HEK293 (cell line): ENCODE measurements around the gene SGMS1.

Source experiments
- CTCF ChIA-PET: fragments of 350-600 bp; formaldehyde crosslinking; extraction: SDS; loops from one replicate; lab custom pipeline; 2021; ENCODE audit warnings: antibody characterized with exemption; lab: Yijun Ruan, JAX
- POLR2A ChIA-PET: fragments of 300-600 bp; formaldehyde crosslinking; extraction: SDS; loops from one replicate; lab custom pipeline; 2020; ENCODE audit warnings: antibody characterized with exemption, inconsistent platforms; lab: Yijun Ruan, JAX
- H3K27ac ChIP-seq: fragments of 200-500 bp; sonication (Bioruptor generic); 2 replicates; pipeline ENCODE4 v1.5.1; 2014; ENCODE audit warnings: low read depth, low read length, control low read depth, inconsistent platforms; ENCODE audit errors: extremely low read depth
- H3K36me3 ChIP-seq, 2 experiments: fragments of 200-500 bp in 1 of 2; sonication (Bioruptor generic) in 1 of 2; 1 replicate in 1 of 2; 2 replicates in 1 of 2; pipeline ENCODE4 v1.5.1; 2014 to 2017; ENCODE audit warnings: inconsistent platforms in 2 of 2, low read length in 2 of 2; ENCODE audit not compliant: control insufficient read depth in 2 of 2, insufficient read depth in 1 of 2
- H3K4me1 ChIP-seq: fragments of 200-500 bp; sonication (Bioruptor generic); 2 replicates; pipeline ENCODE4 v1.5.1; 2014; ENCODE audit warnings: mild to moderate bottlenecking, low read length, inconsistent platforms; ENCODE audit not compliant: control insufficient read depth, insufficient read depth
- H3K4me3 ChIP-seq: 2 replicates; pipeline ENCODE4 v1.5.1; 2011; ENCODE audit warnings: low read depth, mild to moderate bottlenecking, control low read depth, low read length, moderate library complexity
- H3K9me3 ChIP-seq: fragments of 200-500 bp; sonication (Bioruptor generic); 2 replicates; pipeline ENCODE4 v1.5.1; 2014; ENCODE audit warnings: low read depth, low read length, inconsistent platforms; ENCODE audit not compliant: control insufficient read depth, insufficient read depth
- GLIS2 ChIP-seq: fragments of 450-650 bp; formaldehyde crosslinking; IDR thresholded peaks from 2 replicates; pipeline ENCODE4 v1.5.1; 2016; ENCODE audit warnings: missing biosample characterization, missing genetic modification characterization
- HOXD13 ChIP-seq: sonication (generic); formaldehyde crosslinking; IDR thresholded peaks from 2 replicates; pipeline ENCODE4 v1.8.0; 2022; ENCODE audit warnings: missing genetic modification reagents, borderline replicate concordance
- OSR2 ChIP-seq: fragments of 450-650 bp; formaldehyde crosslinking; IDR thresholded peaks from 2 replicates; pipeline ENCODE4 v1.5.1; 2016; ENCODE audit warnings: missing biosample characterization, missing genetic modification characterization
- OVOL3 ChIP-seq: fragments of 450-650 bp; formaldehyde crosslinking; IDR thresholded peaks from 2 replicates; pipeline ENCODE4 v1.5.1; 2016; ENCODE audit warnings: missing biosample characterization, missing genetic modification characterization
- REPIN1 ChIP-seq: fragments of 450-650 bp; formaldehyde crosslinking; IDR thresholded peaks from 2 replicates; pipeline ENCODE4 v1.5.1; 2017; ENCODE audit warnings: missing biosample characterization, missing genetic modification characterization, low read depth
- ZBTB1 ChIP-seq: fragments of 450-650 bp; formaldehyde crosslinking; IDR thresholded peaks from 2 replicates; pipeline ENCODE4 v1.5.1; 2016; ENCODE audit warnings: missing biosample characterization, missing genetic modification characterization
- ZBTB21 ChIP-seq: fragments of 450-650 bp; formaldehyde crosslinking; IDR thresholded peaks from 2 replicates; pipeline ENCODE4 v1.5.1; 2017; ENCODE audit warnings: missing biosample characterization, missing genetic modification characterization
- ZNF121 ChIP-seq: fragments of 450-650 bp; formaldehyde crosslinking; IDR thresholded peaks from 2 replicates; pipeline ENCODE4 v1.5.1; 2016; ENCODE audit warnings: missing biosample characterization, missing genetic modification characterization
- ZNF19 ChIP-seq: fragments of 450-650 bp; formaldehyde crosslinking; IDR thresholded peaks from 2 replicates; pipeline ENCODE4; 2016; ENCODE audit warnings: missing biosample characterization, missing genetic modification characterization, low read depth
- ZNF324 ChIP-seq: fragments of 450-650 bp; formaldehyde crosslinking; IDR thresholded peaks from 2 replicates; pipeline ENCODE4 v1.5.1; 2016; ENCODE audit warnings: missing biosample characterization, missing genetic modification characterization
- ZNF416 ChIP-seq: fragments of 450-650 bp; formaldehyde crosslinking; IDR thresholded peaks from 2 replicates; pipeline ENCODE4 v1.5.1; 2016; ENCODE audit warnings: missing biosample characterization, missing genetic modification characterization
- ZSCAN30 ChIP-seq: fragments of 450-650 bp; IDR thresholded peaks from 2 replicates; pipeline ENCODE4 v1.5.1; 2018; ENCODE audit warnings: missing biosample characterization, mild to moderate bottlenecking, missing genetic modification characterization, moderate library complexity
- TF ChIP-seq, protein P1 (sequence below): fragments of 450-650 bp; formaldehyde crosslinking; IDR thresholded peaks from 2 replicates; pipeline ENCODE4 v1.5.1; 2017; ENCODE audit warnings: missing biosample characterization, missing genetic modification characterization
- TF ChIP-seq, protein P2 (sequence below): fragments of 450-650 bp; formaldehyde crosslinking; IDR thresholded peaks from 2 replicates; pipeline ENCODE4 v1.5.1; 2016; ENCODE audit warnings: missing biosample characterization, missing genetic modification characterization
- TF ChIP-seq, protein P3 (sequence below): fragments of 450-650 bp; formaldehyde crosslinking; IDR thresholded peaks from 2 replicates; pipeline ENCODE4 v1.5.1; 2016; ENCODE audit warnings: missing biosample characterization, missing genetic modification characterization

SGMS1 gene

GRCh38 chr10:50326757-50327701, 296.7 kb downstream of the SGMS1 start:
- POLR2A ChIA-PET: no interaction called here
- TF ChIP-seq REPIN1 (tag by site-specific recombination): no peak
- peak; percentile 9; the same call in 1 of the 2 replicates for TF ChIP-seq OSR2 (tag by site-specific recombination)
- TF ChIP-seq, protein P1, sequence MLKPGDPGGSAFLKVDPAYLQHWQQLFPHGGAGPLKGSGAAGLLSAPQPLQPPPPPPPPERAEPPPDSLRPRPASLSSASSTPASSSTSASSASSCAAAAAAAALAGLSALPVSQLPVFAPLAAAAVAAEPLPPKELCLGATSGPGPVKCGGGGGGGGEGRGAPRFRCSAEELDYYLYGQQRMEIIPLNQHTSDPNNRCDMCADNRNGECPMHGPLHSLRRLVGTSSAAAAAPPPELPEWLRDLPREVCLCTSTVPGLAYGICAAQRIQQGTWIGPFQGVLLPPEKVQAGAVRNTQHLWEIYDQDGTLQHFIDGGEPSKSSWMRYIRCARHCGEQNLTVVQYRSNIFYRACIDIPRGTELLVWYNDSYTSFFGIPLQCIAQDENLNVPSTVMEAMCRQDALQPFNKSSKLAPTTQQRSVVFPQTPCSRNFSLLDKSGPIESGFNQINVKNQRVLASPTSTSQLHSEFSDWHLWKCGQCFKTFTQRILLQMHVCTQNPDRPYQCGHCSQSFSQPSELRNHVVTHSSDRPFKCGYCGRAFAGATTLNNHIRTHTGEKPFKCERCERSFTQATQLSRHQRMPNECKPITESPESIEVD (tag by site-specific recombination): peak; percentile 57
- H3K4me3 ChIP-seq: no peak overlapping the region
- H3K9me3 ChIP-seq: no peaks in the 10 kb centered on the region
- CTCF ChIA-PET: interaction anchor here (1.6 kb wide), 1 partner anchor 16 kb away, joined by 7 read pairs; no protein-coding TSS in a partner anchor
- H3K27ac ChIP-seq: no peak overlapping the region
- no peaks in the 10 kb centered on the region for H3K36me3 ChIP-seq
- no peaks in the 10 kb centered on the region for H3K4me1 ChIP-seq

DNA sequence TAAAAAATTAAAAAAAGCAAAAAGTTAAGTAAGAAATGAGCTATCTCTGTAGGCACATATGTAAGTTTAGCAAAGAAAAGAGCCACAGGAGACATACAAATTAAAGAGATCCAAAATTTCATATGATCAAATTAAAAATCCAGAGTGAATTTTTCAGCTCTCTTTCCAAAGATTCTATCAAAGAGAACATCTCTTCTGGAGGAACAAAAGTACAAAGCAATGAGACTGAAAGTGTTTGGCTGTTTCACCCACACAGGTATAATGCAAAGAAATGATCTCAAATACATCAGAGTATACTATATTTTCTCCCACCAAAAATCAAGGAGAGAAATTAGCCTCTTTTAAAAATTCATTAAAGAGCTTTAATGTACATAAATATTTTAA, 297.6 kb downstream of the SGMS1 start:
- no peaks in the 10 kb centered on the region for H3K4me1 ChIP-seq
- TF ChIP-seq, protein P2, sequence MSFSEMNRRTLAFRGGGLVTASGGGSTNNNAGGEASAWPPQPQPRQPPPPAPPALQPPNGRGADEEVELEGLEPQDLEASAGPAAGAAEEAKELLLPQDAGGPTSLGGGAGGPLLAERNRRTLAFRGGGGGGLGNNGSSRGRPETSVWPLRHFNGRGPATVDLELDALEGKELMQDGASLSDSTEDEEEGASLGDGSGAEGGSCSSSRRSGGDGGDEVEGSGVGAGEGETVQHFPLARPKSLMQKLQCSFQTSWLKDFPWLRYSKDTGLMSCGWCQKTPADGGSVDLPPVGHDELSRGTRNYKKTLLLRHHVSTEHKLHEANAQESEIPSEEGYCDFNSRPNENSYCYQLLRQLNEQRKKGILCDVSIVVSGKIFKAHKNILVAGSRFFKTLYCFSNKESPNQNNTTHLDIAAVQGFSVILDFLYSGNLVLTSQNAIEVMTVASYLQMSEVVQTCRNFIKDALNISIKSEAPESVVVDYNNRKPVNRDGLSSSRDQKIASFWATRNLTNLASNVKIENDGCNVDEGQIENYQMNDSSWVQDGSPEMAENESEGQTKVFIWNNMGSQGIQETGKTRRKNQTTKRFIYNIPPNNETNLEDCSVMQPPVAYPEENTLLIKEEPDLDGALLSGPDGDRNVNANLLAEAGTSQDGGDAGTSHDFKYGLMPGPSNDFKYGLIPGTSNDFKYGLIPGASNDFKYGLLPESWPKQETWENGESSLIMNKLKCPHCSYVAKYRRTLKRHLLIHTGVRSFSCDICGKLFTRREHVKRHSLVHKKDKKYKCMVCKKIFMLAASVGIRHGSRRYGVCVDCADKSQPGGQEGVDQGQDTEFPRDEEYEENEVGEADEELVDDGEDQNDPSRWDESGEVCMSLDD (tag by site-specific recombination): no peak
- TF ChIP-seq, protein P3, sequence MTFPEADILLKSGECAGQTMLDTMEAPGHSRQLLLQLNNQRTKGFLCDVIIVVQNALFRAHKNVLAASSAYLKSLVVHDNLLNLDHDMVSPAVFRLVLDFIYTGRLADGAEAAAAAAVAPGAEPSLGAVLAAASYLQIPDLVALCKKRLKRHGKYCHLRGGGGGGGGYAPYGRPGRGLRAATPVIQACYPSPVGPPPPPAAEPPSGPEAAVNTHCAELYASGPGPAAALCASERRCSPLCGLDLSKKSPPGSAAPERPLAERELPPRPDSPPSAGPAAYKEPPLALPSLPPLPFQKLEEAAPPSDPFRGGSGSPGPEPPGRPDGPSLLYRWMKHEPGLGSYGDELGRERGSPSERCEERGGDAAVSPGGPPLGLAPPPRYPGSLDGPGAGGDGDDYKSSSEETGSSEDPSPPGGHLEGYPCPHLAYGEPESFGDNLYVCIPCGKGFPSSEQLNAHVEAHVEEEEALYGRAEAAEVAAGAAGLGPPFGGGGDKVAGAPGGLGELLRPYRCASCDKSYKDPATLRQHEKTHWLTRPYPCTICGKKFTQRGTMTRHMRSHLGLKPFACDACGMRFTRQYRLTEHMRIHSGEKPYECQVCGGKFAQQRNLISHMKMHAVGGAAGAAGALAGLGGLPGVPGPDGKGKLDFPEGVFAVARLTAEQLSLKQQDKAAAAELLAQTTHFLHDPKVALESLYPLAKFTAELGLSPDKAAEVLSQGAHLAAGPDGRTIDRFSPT: no peak
- TF ChIP-seq ZNF416 (no peak), GLIS2 (no peak), ZSCAN30 (no peak), OVOL3 (tag by site-specific recombination) (no peak), ZNF324 (tag by site-specific recombination) (no peak), ZNF121 (tag by site-specific recombination) (no peak), HOXD13 (CRISPR knock-in tag) (no peak), ZBTB1 (tag by site-specific recombination) (no peak), ZBTB21 (tag by site-specific recombination) (no peak), ZNF19 (tag by site-specific recombination) (no peak)
- H3K9me3 ChIP-seq: no peaks in the 10 kb centered on the region
- H3K4me3 ChIP-seq: no peak overlapping the region
- ChIA-PET POLR2A (no interaction called here), CTCF (interaction anchor here (1.6 kb wide), 1 partner anchor 15 kb away, joined by 7 read pairs; no protein-coding TSS in a partner anchor)
- H3K36me3 ChIP-seq: no peaks in the 10 kb centered on the region
- no peak overlapping the region for H3K27ac ChIP-seq
